Measurements from ENCODE around the gene AQP2.

- TF ChIP-seq CTCF (IDR thresholded peaks at IDR 0.05 in 2 of 3, conservative IDR thresholded peaks at IDR 0.05 in 1 of 3; ENCODE audit: borderline replicate concordance in 1 of 3, insufficient read depth in 1 of 3, low read depth in 2 of 3, low read length in 2 of 3), result no peak
- no peak for TF ChIP-seq EZH2phosphoT487 (IDR thresholded peaks at IDR 0.05; ENCODE audit: borderline replicate concordance)
- TF ChIP-seq POLR2A (IDR thresholded peaks at IDR 0.05; ENCODE audit: borderline replicate concordance, extremely low read depth, insufficient read depth, insufficient read length), result no peak
- TF ChIP-seq TCF7L2 (IDR thresholded peaks at IDR 0.05; ENCODE audit: borderline replicate concordance, extremely low read depth, insufficient read depth, insufficient read length), result no peak
- TF ChIP-seq ZBTB33 (IDR thresholded peaks at IDR 0.05; ENCODE audit: extremely low read depth, insufficient replicate concordance, low read length), result no peak
- no peak for TF ChIP-seq MAX (IDR thresholded peaks at IDR 0.05)
- TF ChIP-seq JUND (IDR thresholded peaks at IDR 0.05), result no peak
- TF ChIP-seq POLR2AphosphoS5 (IDR thresholded peaks at IDR 0.05; ENCODE audit: low read depth, low read length), result no peak
- no peak for TF ChIP-seq YY1 (IDR thresholded peaks at IDR 0.05; ENCODE audit: extremely low read depth, insufficient replicate concordance, low read depth, low read length)
Observed at GRCh38 chr12:49983892-49984291, 33.4 kb downstream of the AQP2 start.

Measured in HCT116 (cell line).